HG03460 (cell line): Measurements from ENCODE around the gene PPP2R1B.
"Not testable (repeated sequence)": the region's sequence is repeated elsewhere in the genome, so short reads cannot be mapped to it uniquely, and the experiment has no call there.

Source experiments
- ATAC-seq: cut with Tn5 transposase; IDR thresholded peaks from one replicate; pipeline ENCODE4 v1.9.1; 2021; ENCODE audit not compliant: unreplicated experiment

The PPP2R1B gene

DNA sequence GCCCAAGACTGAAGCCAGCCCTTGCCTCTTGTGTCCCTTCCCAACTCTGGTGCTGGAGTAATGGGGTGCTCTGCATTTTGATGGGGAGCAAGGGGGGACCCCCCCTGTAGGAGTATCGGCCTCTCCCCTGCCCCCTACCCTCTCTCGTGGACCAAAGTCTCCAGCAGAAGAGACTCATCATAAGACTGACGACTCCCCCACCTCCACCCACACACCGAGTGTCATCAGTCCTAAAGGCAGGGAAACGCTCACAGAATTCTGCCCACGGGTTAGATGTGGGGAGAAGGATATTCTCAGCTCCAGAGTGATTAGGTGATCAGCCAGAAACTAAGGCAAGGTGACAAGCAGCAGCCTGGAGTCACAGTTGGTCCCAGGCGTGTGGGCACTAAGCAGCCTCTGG, 38.8 kb downstream of the PPP2R1B start:
- ATAC-seq: no peak

DNA sequence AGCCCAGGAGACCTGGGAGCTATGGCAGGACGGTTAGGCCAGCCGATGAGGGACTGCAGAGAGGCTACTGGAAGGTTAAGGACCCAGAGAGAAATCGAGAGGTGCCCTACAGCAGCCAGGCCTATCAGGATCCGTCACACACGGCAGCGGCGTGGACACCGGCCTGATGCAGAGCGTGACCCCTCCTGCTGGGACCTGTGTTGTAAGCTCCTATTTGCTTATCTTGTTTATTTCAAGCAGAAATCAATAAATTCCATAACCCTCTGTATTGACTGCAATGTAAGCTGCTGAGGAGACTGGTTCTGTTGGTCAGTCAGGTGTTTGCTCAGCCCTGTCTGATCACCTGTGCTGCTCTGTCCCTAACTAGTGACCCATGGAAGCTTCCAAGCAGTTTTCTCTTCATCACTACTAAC, 39.9 kb downstream of the PPP2R1B start:
- ATAC-seq: no peak

GRCh38 chr11:111725621-111726020, 40.6 kb downstream of the PPP2R1B start:
- no peak for ATAC-seq

DNA sequence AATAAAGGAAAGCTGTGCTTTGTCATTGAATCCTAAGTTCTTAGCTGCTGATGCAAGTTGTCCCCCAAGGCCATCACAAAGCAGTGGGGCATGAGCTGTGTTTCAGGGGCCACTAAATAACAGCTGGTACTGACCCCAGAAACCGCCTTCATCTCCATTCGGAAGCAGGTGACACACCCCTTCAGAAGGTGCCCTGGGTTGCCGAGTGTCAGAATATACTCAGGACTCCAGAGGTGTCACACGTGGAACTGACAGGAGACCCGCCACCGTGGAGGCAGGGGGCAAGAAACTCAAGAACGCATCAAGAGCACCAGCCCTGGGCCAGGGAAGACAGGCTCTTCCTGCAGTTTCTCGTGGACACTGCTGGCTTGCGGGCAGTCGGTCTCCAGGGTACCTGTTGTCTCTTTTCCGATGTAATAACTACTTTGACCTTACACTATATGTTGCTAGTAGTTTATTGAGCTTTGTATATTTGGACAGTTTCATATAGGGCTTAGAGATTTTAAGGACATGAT, 41.5 kb downstream of the PPP2R1B start:
- ATAC-seq: no peak

DNA sequence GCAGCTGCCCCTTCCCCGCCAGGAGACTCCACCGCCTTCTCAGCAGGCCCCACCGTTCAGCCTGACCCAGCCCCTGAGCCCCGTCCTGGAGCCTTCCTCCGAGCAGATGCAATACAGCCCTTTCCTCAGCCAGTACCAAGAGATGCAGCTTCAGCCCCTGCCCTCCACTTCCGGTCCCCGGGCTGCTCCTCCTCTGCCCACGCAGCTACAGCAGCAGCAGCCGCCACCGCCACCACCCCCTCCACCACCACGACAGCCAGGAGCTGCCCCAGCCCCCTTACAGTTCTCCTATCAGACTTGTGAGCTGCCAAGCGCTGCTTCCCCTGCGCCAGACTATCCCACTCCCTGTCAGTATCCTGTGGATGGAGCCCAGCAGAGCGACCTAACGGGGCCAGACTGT, 42.6 kb downstream of the PPP2R1B start:
- ATAC-seq: no peak

GRCh38 chr11:111722501-111722900, 43.7 kb downstream of the PPP2R1B start:
- ATAC-seq: no peak

DNA sequence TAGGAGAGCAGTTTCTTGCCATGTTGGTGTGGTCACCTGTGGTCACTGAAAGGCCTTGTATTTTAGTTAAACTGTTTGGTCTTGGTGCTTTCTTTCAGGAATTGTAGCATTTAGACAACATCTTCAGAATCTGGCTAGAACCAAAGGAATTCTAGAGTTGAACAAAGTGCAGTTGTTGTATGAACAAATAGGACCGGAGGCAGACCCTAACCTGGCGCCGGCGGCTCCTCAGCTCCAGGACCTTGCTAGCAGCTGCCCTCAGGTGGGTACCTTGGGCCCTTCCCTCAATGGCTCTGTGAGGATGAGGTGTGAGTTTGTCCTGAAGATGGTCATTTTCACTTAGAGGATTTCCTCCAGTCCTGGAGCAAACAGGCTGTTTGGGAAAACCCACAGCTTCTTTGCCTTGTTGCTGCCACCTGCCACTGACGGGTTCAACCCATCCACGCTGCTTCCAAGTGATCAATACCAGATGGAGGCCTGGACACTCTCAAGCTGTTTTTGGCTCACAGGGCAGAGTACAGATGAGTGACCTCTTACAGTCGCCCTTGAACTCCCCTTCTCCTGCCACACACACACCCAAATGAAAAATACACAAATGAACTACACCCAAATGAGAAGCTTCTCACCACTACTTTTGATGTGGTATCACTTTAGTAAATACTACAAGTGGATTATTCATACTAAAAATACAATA, 45.2 kb downstream of the PPP2R1B start:
- ATAC-seq: no peak

DNA sequence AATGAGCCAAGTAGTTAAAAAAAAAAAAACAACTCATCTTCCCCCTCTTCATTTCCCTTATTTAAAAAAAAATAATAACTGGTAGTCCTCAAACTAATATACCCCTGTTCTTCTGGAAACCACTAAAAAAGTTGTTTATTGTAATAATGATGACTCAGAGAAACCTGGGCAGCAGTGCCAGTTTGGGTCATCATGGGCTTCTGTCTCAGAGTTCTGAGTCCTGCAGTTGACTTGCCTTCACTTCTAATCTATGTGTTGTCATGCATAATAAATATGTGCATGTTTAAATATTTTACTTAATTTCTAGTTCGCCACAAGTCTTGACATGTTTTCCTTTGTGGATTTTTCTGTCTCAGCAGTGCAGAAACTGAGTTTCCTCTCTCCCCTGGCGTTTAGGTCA, 46.8 kb downstream of the PPP2R1B start:
- ATAC-seq: no peak

DNA sequence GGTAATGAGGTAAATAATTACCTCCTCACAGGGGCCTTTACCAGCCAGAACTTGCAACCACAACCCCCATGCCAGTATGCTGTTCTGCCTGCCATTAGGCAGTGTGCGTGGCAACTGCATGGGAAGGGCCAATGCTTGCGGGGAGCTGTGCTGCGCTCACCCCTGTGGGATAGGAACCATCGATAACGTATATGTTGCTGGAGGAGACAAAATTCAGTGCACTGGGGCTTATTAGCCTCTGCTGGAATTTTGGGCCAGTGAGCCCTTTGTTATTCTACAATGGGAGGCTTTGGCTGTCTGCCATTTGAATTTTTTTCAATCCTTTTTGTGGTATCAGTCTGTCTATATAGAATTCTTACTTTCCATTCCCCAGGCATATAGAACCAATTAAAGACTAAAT, 47.3 kb downstream of the PPP2R1B start:
- ATAC-seq: no peak

- ATAC-seq: no peak
These were observed 47.8 kb downstream of the PPP2R1B start for GRCh38 chr11:111718436-111718835.

GRCh38 chr11:111717660-111718059, 48.5 kb downstream of the PPP2R1B start:
- ATAC-seq: not testable (repeated sequence)

DNA sequence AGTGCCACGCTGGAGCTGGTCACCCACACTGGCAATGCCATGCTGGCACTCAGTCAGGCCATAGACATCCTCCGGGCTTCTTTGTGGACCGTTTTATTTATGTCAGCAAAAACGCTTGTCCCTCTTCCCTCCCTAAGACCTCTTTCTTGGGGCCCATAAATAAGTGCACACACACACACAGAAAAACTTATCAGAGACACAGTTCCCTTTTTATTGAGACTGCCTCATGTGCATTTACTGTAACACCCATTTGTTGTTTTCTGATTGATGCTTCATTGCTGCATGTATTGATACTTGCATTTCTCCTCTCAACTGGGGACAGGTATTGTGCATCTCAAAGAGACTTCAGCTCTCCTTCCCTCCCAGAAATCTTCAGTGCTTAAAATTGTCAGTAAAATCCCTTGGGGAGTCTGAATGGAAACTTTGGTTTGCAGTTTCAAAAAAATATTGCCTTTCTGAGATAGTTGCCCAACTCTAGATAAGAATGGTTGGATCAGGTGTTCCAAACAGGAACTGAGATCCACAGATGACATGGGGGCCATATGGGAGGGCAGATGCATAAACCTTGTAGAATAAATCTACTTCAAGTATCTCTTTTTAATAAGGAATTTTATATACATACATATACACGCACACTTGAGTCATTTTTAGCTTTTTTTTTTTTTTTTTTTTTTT, 50.9 kb downstream of the PPP2R1B start:
- no peak for ATAC-seq

DNA sequence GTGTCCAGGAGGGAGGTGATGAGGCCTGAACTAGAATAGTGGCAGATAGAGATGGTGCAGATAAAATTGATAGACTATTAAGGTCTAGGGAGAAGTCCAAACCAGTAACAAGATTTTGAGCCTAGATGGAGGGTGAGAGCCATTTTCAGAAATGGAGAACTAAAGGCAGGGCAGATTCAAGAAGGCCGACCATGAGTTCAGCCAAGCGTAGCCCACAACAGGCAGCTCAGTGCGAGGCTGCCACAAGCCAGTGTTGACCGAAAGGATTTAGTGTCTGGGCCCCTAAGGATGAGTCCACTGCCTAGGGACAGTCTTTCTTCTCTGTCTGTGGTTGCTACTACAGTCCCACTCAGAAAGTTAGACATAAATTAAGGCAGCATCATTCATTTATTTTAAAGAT, 51.7 kb downstream of the PPP2R1B start:
- no peak for ATAC-seq

GRCh38 chr11:111707691-111708067, 58.5 kb downstream of the PPP2R1B start:
- ATAC-seq: no peak

- ATAC-seq: no peak
These were observed 59.0 kb downstream of the PPP2R1B start for GRCh38 chr11:111707039-111707690.

GRCh38 chr11:111703576-111703975, 62.6 kb downstream of the PPP2R1B start:
- no peak for ATAC-seq

DNA sequence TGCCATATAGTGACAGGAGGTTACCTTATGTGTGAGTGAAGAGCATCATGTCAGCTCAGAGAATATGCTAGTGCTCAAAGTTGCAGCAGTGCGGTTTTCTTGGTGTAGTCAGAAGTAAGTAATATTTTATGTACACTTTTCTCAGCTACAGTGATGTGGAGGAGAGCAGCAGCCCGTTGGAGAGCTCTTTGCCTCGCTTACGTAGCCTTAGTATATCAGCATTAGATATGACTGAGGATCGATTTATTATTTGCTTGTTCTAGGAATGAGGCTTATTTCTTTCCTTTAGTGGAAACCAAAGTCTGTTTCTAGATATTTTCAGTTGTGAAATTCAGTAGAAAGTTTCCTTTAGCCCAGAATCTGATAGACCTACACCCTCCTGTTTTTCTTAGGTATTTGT, 63.6 kb downstream of the PPP2R1B start:
- no peak for ATAC-seq

GRCh38 chr11:111700162-111700561, 66.0 kb downstream of the PPP2R1B start:
- no peak for ATAC-seq

DNA sequence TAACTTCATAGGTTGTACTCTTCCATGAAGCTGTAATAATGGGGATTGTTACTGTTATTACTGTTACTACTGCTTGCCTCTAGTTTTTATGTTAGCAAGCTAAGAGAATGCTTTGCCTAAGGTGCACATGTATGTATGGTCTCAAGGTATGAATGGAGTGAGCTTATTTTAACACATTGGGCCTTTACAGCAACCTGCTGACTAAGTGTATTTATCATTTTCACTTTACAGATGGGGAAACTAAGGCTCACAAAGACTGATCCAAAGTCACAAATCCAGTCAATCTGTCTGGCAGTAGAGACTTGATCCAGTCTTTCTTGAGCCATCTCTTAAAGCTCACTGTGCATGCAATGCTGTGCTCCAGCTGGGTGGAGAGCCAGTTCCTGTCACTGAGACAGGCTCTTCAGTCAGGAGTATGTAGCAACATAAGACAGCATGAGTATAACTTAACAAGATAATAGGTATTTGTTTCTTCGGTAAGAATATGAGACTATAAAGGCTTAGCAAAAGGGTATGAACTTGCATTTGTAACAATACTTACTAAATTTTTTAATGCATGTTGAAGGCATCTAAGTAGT, 66.5 kb downstream of the PPP2R1B start:
- ATAC-seq: no peak

DNA sequence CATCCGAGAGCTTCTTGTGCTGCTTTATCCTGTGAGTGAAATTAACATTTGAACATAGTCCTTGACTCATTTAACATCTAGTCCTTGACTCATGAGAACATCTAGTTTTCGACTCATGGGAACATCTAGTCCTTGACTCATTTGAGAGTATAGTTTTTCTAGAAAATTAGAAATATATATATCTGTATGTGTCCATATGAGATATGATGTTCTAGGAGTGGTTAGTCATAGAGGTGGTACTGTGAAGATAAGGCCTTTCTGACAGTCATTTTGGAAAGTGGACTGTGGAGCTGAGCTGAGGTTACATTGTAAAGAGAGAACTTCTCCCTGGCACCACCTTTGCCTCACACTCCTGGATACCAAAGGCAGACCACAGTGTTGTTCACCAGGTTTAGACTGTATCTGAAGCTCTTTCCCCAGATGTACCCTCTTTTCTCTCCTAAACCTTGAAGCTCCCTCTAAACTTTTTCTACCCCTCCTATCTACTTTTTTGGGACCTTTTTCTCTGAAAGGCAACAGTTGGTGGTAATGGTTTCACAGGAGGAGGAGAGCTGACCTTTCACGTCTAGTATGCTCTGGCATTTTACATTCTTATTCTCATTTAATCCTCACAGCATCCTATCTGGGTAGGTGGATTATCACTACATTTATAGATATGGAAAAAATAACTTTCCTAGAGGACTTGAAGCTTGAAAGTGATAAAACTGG, 67.2 kb downstream of the PPP2R1B start:
- no peak for ATAC-seq

GRCh38 chr11:111697933-111698371, 68.2 kb downstream of the PPP2R1B start:
- ATAC-seq: peak; percentile 55
